Right renal cortex interstitium (tissue), 3 donors: ENCODE measurements around the gene PFKFB4. TPM values are rescaled to one million over a fixed set of nuclear protein-coding genes. Genes with fewer than 3 reads are reported as not detected.
"Not testable (repeated sequence)": the region's sequence is repeated elsewhere in the genome, so short reads cannot be mapped to it uniquely, and the experiment has no call there.

Source experiments
- DNase-seq, 3 donors: peaks; one replicate each; pipeline ENCODE4 v3.0.0-alpha.2; 2013; ENCODE audit warnings: low read depth in 3 of 3, low spot score in 2 of 3
- polyA plus RNA-seq, 3 donors: library from polyadenylated mRNA; unstranded; fragments of 120-200 nt; gene quantifications; one replicate each; pipeline ENCODE4 v1.2.1, GENCODE V29; 2013; ENCODE audit not compliant: insufficient read length in 3 of 3

PFKFB4 gene
- polyA plus RNA-seq, 3 donors = 3.9 to 4.4 (median 4.1) TPM

GRCh38 chr3:48503401-48504050 lies 53.1 kb downstream of the PFKFB4 start:
- DNase-seq = no peak

GRCh38 chr3:48502728-48503168 lies 53.9 kb downstream of the PFKFB4 start:
- DNase-seq = no peak

- no peak for DNase-seq
Measured at GRCh38 chr3:48502121-48502520, 54.5 kb downstream of the PFKFB4 start.

GRCh38 chr3:48501196-48501595 lies 55.4 kb downstream of the PFKFB4 start:
- DNase-seq = no peak

- DNase-seq = no peak
Measured at GRCh38 chr3:48500656-48501055, 55.9 kb downstream of the PFKFB4 start.

GRCh38 chr3:48493203-48493501 lies 63.5 kb downstream of the PFKFB4 start:
- DNase-seq = no peak

GRCh38 chr3:48492461-48493202 lies 64.0 kb downstream of the PFKFB4 start:
- DNase-seq = no peak

GRCh38 chr3:48486952-48487351 lies 69.7 kb downstream of the PFKFB4 start:
- DNase-seq = no peak

- DNase-seq = not testable (repeated sequence)
Measured at GRCh38 chr3:48482822-48483221, 73.8 kb downstream of the PFKFB4 start.

- DNase-seq = not testable (repeated sequence)
Measured at GRCh38 chr3:48480891-48481290, 75.7 kb downstream of the PFKFB4 start.

GRCh38 chr3:48478626-48479555 lies 77.7 kb downstream of the PFKFB4 start:
- no peak for DNase-seq

GRCh38 chr3:48477959-48478520 lies 78.6 kb downstream of the PFKFB4 start:
- no peak for DNase-seq

GRCh38 chr3:48476426-48477053 lies 80.1 kb downstream of the PFKFB4 start:
- DNase-seq = no peak

- no peak for DNase-seq
Measured at GRCh38 chr3:48475188-48475587, 81.4 kb downstream of the PFKFB4 start.

- DNase-seq = no peak
Measured at GRCh38 chr3:48474619-48475018, 82.0 kb downstream of the PFKFB4 start.

GRCh38 chr3:48474031-48474430 lies 82.6 kb downstream of the PFKFB4 start:
- not testable (repeated sequence) for DNase-seq

GRCh38 chr3:48473617-48473952 lies 83.0 kb downstream of the PFKFB4 start:
- DNase-seq = no peak

- DNase-seq = peak; percentile 75 to 86 (median 75)
Measured at GRCh38 chr3:48472923-48473616, 83.5 kb downstream of the PFKFB4 start.

GRCh38 chr3:48472673-48472922 lies 84.0 kb downstream of the PFKFB4 start:
- DNase-seq = no peak

GRCh38 chr3:48470286-48470685 lies 86.3 kb downstream of the PFKFB4 start:
- DNase-seq = no peak
